GM10248 (cell line): ENCODE measurements around the gene DPAGT1.

Experiments used
- CTCF ChIA-PET: fragments of 300-600 bp; sonication (Branson Sonifier 250); formaldehyde crosslinking; extraction: SDS; loops from one replicate; lab custom pipeline; 2021; ENCODE audit warnings: antibody characterized with exemption; lab: Yijun Ruan, JAX
- POLR2A ChIA-PET: fragments of 350-650 bp; sonication (Branson Sonifier 250); formaldehyde crosslinking; extraction: SDS; loops from one replicate; lab custom pipeline; 2020; ENCODE audit warnings: antibody characterized with exemption; lab: Yijun Ruan, JAX
- DNase-seq: peaks from one replicate; pipeline ENCODE4 v3.0.0; 2012; ENCODE audit errors: extremely low spot score
- TF ChIP-seq, protein P1 (sequence below): IDR thresholded peaks from 2 replicates; pipeline ENCODE4 v1.5.1; 2012; ENCODE audit warnings: mild to moderate bottlenecking, low read depth; ENCODE audit errors: extremely low read depth, missing control alignments, control extremely low read depth

Gene DPAGT1

DNA sequence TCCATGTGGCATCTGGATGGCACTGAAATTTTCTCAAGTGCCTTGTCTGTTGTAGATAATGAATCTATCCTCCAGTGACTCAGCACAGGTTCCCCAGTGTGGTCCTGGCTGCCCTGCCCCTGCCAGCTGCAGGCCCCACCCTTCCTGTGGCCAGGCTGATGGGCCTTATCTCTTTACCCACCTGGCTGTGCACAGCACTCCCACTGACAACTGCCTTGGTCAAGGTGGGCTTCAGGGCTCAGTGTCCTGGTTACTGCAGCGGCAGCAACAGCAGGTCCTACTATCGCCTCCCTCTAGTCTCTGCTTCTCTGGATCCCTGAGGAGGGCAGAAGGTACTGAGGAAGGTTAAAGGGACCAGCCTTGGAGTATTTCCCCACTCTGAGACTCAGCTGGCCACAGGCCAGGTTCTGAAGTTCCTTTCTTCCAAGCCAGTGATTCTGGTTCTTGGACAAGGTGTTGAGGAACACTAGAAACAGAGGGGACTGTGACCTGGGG lies 13.9 kb downstream of the DPAGT1 start:
- TF ChIP-seq, protein P1, sequence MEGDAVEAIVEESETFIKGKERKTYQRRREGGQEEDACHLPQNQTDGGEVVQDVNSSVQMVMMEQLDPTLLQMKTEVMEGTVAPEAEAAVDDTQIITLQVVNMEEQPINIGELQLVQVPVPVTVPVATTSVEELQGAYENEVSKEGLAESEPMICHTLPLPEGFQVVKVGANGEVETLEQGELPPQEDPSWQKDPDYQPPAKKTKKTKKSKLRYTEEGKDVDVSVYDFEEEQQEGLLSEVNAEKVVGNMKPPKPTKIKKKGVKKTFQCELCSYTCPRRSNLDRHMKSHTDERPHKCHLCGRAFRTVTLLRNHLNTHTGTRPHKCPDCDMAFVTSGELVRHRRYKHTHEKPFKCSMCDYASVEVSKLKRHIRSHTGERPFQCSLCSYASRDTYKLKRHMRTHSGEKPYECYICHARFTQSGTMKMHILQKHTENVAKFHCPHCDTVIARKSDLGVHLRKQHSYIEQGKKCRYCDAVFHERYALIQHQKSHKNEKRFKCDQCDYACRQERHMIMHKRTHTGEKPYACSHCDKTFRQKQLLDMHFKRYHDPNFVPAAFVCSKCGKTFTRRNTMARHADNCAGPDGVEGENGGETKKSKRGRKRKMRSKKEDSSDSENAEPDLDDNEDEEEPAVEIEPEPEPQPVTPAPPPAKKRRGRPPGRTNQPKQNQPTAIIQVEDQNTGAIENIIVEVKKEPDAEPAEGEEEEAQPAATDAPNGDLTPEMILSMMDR: no peak
- DNase-seq: no peak
- CTCF ChIA-PET: interaction anchor here (1.1 kb wide), 1 partner anchor 20 kb away, joined by 3 read pairs; the partner anchor contains the start of gene VPS11
- POLR2A ChIA-PET: no interaction called here

DNA sequence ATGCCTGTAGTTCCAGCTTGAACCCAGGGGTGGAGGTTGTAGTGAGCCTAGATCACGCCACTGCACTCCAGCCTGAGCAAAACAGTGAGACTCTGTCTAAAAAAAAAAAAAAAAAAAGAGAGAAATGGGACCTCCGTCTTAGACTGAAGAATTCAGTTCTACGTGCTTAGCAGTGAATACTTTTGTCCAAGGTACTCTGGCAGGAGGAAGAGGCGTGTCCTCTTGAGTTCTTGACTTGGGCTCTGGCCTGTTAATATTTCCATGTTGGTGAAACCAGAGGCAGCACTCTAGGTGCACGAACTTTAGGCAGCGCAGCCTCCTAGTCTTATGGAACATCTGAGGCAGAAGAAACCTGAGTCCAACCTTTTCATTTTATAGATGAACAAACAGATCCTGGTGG lies 14.5 kb downstream of the DPAGT1 start:
- POLR2A ChIA-PET: no interaction called here

DNA sequence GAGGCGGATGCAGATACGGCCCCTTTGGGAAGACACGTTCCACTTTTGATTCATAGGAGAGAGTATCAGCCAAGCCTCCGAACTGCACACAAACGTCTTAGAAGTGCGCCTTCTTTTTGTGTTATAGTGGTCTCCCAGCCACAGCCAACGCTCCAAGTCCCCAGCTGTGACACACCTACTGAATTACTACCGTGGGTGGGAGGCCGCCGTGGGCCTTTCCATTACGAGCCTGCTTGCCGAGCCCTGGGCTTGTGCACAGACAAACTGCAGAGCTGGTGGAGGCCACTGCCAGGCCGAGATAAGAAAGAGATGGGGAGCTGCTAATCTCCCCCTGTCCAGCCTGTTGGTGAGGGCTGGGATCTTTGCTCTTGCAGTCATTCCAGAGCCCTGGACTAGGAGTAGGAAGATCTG lies 16.2 kb downstream of the DPAGT1 start:
- TF ChIP-seq, protein P1: no peak
- peak; percentile 34 for DNase-seq
- ChIA-PET CTCF (interaction anchor here (0.8 to 1.6 kb wide), 5 partner anchors 9 to 18 kb away, joined by 3 to 7 read pairs (median 4); partner anchors contain the start of genes DPAGT1 and VPS11), POLR2A (interaction anchor here (0.6 to 5.5 kb wide), 14 partner anchors 7 to 1758 kb away, joined by 3 to 76 read pairs (median 8); partner anchors contain the start of genes HINFP, HYOU1 and VPS11)

More for the DNA sequence above, 14.5 kb downstream of the DPAGT1 start:
- TF ChIP-seq, protein P1: no peak
- CTCF ChIA-PET: interaction anchor here (1.0 to 1.6 kb wide), 4 partner anchors 8 to 39 kb away, joined by 3 to 5 read pairs (median 4); a partner anchor contains a TSS
- no peak for DNase-seq

DNA sequence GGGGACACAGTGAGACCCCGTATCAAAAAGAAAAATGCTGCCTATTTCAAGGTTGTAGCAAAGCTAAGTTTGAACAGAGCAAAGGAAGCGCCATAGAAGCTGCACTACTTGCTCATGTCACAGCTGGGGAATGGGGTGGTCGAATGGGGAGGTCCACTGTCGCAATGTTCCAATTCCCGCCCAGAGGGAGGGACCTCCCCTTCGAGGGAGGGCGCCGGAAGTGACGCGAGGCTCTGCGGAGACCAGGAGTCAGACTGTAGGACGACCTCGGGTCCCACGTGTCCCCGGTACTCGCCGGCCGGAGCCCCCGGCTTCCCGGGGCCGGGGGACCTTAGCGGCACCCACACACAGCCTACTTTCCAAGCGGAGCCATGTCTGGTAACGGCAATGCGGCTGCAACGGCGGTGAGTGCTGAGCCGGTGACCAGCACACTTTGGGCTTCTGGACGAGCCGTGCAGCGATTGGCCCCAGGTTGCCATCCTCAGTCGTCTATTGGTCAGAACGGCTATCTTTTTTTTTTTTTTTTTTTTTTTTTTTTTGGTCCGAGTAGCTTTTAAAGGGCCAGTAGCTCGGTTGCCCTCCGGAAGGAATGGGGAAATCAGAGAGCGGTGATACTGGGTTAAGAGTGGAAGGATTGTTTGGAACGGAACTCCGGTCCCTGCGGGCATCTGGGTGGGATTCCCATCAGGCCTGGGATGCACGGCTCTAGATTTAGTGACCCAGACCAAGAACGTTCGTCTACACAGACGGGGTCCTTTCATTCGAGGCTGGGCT lies 16.8 kb downstream of the DPAGT1 start, which contains the start of gene HMBS:
HMBS (plus strand) TSS at position 219 of the 774 bp plus-strand sequence; CDS start at position 372, 153 bp downstream.
- POLR2A ChIA-PET: interaction anchor here (0.6 to 5.5 kb wide), 14 partner anchors 8 to 1524 kb away, joined by 3 to 76 read pairs (median 8); partner anchors contain the start of genes HINFP, HYOU1 and VPS11
- TF ChIP-seq, protein P1: no peak
- peak; percentile 92 for DNase-seq
- CTCF ChIA-PET: interaction anchor here (0.8 to 1.3 kb wide), 5 partner anchors 10 to 121 kb away, joined by 3 to 7 read pairs (median 4); partner anchors contain the start of genes CBL and DPAGT1

DNA sequence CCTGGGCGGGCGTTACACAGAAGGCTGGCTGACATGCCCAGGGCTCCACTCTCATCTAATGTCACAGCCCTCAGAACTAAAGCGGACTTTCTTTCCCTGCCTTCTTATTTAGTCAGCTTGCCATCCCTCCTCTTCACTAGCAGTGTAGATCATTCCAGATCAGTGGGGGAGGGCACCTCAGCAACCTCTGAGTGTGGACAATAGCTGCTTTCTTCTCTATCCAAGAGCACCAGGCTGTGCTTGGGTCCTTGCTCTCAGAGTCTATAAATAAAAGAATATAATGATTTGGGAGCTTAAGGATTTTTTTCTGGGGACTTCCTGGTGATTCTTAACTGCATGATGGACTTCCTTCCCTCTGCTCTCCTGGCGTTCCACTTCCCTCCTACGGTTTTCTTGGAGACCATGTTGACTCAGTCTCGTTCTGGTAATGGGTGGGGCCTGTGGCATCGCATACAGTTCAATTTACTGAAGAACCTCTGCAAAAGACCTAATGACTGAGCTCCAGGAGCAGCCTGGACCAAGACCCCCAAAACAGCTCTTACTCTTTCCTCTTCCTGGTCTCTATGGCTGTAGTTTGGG lies 19.9 kb downstream of the DPAGT1 start:
- TF ChIP-seq, protein P1: no peak
- CTCF ChIA-PET: interaction anchor here (0.9 to 2.0 kb wide), 4 partner anchors 10 to 25 kb away, joined by 3 to 5 read pairs (median 4); partner anchors contain the start of gene VPS11
- POLR2A ChIA-PET: interaction anchor here (1.0 to 5.5 kb wide), 2 partner anchors 13 to 14 kb away, joined by 4 to 76 read pairs; partner anchors contain the start of gene VPS11
- no peak for DNase-seq
